Stimulated activated CD4-positive, alpha-beta T cell treated with anti-CD3 and anti-CD28 coated beads, TNF-alpha, amount 100 ng/mL, for 1 hour (primary cell): ENCODE results near the gene HSPA1B.
A peak's percentile ranks its signal among the peaks of the same experiment; 100 is the strongest.
"Not testable (repeated sequence)": the region's sequence is repeated elsewhere in the genome, so short reads cannot be mapped to it uniquely, and the experiment has no call there.

ENCODE experiments used
- DNase-seq, 3 donors: peaks; one replicate each; pipeline ENCODE4 v3.0.0-alpha.2; 2020; ENCODE audit warnings: low read depth in 3 of 3, low spot score in 1 of 3

Gene HSPA1B

GRCh38 chr6:31826793-31827285 lies 699 bp upstream of the HSPA1B start:
- DNase-seq, result no peak

DNA sequence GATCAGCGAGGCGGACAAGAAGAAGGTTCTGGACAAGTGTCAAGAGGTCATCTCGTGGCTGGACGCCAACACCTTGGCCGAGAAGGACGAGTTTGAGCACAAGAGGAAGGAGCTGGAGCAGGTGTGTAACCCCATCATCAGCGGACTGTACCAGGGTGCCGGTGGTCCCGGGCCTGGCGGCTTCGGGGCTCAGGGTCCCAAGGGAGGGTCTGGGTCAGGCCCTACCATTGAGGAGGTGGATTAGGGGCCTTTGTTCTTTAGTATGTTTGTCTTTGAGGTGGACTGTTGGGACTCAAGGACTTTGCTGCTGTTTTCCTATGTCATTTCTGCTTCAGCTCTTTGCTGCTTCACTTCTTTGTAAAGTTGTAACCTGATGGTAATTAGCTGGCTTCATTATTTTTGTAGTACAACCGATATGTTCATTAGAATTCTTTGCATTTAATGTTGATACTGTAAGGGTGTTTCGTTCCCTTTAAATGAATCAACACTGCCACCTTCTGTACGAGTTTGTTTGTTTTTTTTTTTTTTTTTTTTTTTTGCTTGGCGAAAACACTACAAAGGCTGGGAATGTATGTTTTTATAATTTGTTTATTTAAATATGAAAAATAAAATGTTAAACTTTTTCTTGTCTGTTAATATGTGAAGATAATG lies 2.2 kb downstream of the HSPA1B start:
- DNase-seq, result no peak

- DNase-seq, result no peak
Observed at GRCh38 chr6:31830886-31831335, 3.4 kb downstream of the HSPA1B start.

DNA sequence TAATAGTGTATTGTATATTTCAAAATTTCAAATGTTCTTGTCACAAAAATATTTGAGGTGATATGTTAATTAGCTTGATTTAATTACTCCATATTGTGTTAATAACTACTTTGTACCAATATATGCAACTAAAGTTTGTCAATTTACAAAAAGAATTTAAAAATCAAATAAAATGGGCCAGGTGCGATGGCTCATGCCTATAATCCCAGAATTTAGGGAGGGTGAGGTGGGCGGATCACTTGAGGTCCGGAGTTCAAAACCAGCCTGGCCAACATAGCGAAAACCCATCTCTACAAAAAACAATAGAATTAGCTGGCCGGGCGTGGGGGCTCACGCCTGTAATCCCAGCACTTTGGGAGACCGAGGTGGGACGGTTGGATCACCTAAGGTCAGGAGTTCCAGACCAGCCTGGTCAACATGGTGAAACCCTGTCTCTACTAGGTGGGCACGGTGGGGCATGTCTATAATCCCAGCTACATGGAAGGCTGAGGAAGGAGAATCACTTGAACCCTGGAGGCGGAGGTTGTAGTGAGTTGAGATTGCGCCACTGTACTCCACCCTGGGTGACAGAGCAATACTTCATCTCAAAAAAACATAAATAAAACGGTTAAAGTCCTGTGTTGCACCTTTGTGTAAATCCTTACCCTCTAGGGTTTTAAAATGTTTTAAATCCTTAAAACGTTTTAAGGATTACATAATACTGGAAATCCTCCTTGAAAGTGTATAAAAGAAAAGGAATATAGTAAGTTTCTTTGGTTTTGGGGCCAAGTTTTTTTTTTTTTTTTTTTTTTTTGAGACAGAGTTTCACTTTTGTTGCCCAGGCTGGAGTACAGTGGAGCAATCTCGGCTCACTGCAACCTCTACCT lies 4.0 kb downstream of the HSPA1B start:
- DNase-seq, result no peak

- DNase-seq, result peak; percentile 64 to 71 (median 65)
Observed at GRCh38 chr6:31834367-31835250, 7.1 kb downstream of the HSPA1B start.

GRCh38 chr6:31836047-31836473 lies 8.5 kb downstream of the HSPA1B start:
- no peak for DNase-seq

- DNase-seq, result no peak
Observed at GRCh38 chr6:31836474-31837368, 9.2 kb downstream of the HSPA1B start.

DNA sequence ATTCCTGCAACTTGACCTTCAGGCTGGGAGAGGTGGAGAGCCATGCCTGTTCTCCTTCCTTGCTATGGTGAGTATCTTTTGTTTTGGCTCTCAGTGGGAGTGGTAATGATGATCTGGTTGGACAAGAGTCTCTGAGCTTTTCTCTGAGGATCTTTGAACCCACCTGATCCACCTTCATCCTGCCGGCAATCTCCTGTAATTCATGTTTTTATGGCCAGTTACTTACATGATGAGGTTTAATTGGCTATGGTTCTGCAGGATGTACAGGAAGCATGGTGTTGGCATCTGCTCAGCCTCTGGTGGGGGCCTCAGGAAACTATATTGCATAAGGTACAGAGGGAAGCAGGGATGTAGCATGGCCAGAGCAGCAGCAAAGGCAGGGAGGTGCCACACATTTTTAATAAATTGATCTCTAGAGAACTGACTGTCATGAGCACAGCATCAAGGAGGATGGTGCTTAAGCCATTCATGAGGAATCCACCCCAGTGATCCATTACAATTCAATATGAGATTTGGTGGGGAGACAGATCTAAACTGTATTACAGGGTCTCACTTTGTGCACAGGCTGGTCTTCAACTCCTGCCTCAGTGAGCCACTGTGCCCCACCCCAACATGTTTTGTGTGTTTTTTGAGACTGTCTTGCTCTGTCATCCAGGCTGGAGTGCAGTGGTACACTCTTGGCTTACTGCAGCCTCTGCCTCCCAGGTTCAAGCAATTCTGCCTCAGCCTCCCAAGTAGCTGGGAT lies 10.0 kb downstream of the HSPA1B start:
- DNase-seq, result no peak

DNA sequence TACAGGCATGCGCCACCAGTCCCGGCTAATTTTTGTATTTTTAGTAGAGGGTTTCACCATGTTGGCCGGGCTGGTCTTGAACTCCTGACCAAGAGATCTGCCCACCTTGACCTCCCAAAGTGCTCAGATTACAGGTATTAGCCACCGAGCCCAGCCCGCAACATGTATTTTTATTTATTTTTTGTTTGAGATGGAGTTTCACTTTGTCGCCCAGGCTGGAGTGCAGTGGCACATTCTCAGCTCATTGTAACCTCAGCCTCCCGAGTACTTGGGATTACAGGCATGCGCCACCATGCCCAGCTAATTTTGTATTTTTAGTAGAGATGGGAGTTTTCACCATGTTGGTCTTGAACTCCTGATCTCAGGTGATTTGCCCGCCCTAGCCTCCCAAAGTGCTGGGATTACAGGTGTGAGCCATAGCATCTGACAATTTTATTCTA lies 10.6 kb downstream of the HSPA1B start:
- DNase-seq, result not testable (repeated sequence)

DNA sequence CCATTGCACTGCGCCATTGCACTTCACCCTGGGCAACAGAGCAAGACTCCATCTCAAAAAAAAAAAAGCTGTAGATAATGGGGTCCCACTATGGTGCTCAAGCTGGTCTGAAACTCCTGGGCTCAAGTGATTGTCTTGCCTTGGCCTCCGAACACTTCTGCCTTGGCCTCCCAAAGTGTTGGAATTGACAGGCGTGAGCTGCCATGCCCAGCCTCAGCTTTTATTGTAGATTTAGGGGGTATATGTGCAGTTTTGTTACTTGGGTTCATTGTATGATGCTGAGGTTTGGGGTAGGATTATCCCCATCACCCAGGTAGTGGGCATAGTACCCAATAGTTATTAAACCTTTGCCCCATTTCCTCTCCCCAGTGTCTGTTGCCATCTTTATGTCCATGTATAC lies 11.4 kb downstream of the HSPA1B start:
- DNase-seq, result no peak

GRCh38 chr6:31839779-31840126 lies 12.2 kb downstream of the HSPA1B start:
- DNase-seq, result not testable (repeated sequence)

DNA sequence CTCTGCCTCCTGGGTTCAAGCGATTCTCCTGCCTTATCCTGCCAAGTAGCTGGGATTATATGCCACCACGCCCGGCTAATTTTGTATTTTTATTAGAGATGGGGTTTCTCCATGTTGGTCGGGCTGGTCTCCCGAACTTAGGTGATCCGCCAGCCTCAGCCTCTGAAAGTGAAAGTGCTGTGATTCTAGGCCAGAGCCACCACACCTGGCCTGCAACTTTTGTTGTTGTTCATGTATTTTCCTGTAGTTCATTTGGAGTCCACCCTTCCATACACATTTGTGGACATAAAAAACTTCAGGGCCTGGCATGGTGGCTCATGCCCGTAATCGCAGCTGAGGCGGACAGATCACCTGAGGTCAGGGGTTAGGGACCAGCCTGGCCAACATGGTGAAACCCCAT lies 14.5 kb downstream of the HSPA1B start:
- no peak for DNase-seq

DNA sequence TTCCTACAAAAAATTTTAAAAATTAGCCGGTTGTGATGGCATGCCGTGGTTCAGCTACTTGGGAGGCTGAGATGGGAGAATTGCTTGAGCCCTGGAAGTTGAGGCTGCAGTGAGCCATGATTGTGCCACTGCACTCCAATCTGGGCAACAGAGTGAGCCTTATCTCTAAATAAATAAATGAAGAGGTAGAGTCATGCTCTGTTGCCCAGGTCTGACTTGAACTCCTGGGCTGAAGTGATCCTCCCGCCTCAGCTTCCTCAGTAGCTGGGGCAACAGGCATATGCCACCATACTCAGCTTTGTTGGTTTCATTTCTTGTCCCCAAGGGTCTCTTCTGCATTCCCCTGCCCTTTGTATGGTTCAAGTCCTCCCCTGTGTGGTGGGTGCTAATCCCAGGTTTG lies 17.0 kb downstream of the HSPA1B start:
- DNase-seq, result no peak

DNA sequence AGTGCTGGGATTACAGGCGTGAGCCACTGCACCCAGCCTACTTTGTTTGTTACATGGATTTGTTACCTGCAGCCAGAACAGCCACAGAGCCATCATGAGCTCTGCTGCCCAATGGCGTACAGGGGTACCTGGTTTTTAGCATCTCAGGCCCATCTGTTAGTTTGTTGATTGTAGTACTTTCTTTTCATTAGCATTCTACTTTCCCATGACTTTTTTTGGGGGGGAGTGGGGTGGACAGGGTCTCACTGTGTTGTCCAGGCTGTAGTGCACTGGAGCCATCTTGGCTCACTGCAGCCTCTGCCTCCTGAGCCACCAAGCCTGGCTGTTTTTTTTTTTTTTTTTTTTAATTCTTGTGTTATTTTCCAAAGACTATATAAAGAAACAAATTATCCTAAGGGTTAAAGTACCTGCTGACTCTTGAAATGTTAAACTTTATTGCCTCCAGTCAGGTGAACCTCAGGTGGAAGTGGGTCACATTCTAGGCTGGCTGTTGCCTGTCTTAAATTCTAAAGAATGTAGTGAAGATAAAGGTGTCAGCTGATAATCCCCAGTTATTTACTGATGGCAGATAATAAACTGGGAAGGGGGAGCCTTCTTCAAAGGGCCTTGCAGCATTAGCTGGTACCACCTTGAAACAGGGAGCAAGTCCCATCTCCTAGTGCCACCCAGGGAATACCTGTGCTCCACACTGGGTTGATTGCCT lies 19.9 kb downstream of the HSPA1B start:
- DNase-seq, result no peak

DNA sequence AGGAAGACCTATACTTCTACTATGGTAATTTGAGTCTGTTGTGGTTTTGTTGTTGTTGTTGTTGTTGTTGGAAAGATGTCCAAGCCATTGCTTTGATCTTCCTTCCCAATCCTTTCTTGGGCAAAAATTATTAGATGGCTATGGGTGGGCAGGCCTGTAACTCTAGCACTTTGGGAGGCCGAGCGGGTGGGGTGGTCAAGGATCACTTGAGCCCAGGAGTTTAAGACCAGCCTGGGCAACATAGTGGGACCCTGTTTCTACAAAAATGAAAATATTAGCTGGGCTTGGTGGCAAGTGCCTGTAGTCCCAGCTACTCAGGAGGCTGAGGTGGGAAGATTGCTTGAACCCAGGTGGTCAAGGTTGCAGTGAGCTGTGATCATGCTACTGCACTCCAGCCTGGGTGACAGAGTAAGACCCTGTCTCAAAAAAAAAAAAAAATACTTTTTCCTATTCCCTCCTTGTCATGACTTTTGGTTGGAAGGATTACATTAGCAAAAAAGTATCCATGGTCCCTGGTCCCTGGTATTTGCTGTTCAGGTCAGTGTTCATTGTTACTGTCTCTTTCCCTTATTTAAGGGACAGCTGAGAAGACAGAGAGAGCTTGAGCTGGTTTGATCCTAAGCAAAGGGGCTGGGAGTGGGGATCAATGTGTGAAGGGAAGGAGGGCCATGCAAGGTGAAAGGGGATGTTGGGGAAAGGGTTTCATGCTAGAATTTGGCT lies 23.4 kb downstream of the HSPA1B start:
- DNase-seq, result no peak

DNA sequence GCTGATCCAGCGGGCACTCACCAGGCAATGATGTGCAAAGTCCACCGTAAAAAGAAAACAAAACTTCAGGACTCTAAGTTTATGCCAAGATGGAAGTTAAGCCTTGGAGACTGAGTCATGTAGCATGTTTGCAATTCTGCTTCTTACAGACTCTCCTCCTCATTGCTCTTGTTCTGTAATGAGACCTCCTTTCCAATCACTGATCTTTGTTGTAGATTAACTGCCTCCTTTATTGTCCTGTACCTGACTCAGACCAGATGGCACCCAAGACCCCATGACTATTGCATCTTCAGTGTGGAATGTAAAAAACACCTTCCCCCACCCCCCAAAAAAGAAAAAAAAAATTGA lies 23.9 kb downstream of the HSPA1B start:
- no peak for DNase-seq

GRCh38 chr6:31851980-31852718 lies 24.6 kb downstream of the HSPA1B start:
- DNase-seq, result not testable (repeated sequence)

DNA sequence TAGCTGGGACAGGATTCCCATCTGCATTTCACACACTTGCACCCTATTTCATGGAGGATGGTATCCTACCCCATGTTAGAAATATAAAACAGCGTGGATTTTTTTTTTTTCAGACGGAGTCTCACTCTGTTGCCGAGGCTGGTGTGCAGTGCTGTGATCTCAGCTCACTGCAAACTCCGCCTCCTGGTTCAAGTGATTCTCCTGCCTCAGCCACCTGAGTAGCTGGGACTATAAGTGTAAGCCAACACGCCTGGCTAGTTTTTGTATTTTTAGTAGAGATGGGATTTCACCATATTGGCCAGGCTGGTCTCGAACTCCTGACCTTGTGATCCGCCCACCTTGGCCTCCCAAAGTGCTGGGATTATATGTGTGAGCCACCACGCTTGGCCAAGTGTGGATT lies 30.2 kb downstream of the HSPA1B start:
- DNase-seq, result not testable (repeated sequence)
